ENCODE data around the gene MRO. TPM values are rescaled to one million over a fixed set of nuclear protein-coding genes. Genes with fewer than 3 reads are reported as not detected.

Gene MRO
- total and polyA plus RNA-seq, 10 of the 15 experiments (the other 5 are each of a cell fraction or from before 2014, with no cell fraction given) = 0.11 to 0.18 TPM; not detected in 8

DNA sequence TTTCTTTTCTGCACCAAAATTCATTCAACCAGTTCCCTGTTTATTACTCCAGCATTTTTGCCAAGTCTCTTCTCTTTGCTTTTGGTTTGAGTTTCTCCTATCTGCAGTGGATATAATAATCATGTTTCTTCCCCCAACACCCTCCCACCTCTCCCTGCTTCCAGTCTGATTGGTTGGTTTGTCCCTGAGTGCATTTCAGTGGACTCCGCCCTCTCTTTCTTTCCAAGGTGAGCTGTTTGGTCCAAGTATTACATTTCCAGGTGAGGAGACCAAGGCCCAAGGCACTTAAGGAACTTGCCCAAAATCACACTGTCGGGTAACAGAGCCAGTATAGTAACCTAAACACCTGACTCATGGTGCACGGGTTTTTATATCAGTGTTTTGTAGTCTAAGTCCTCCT, 17.7 kb downstream of the MRO start:
- Histone ChIP-seq H3K9me3 (replicated peaks; ENCODE audit: control insufficient read depth, insufficient read depth, low read length) (no peaks in the 10 kb centered on the region), H3K27me3 (replicated peaks in 1 of 2; ENCODE audit: control insufficient read depth in 2 of 2, insufficient read depth in 2 of 2, low read length in 1 of 2) (no peaks in the 10 kb centered on the region; a peak in 1 of 4 replicates), H3K4me3 (no peak overlapping the region), H3K4me2 (ENCODE audit: control insufficient read depth, insufficient read depth) (no peak overlapping the region), H3K27ac (ENCODE audit: control insufficient read depth, insufficient read depth) (no peak overlapping the region), H3K9ac (ENCODE audit: control insufficient read depth, insufficient read depth, low read length) (no peak overlapping the region), H3K79me2 (ENCODE audit: control insufficient read depth, insufficient read depth, low read length) (no peaks in the 10 kb centered on the region), H3K4me1 (ENCODE audit: control insufficient read depth, insufficient read depth, low read length) (peaks cover 5% of the 10 kb centered on the region), H2AFZ (ENCODE audit: control insufficient read depth, low read depth, low read length) (no peak overlapping the region), H3K36me3 (ENCODE audit: control insufficient read depth in 2 of 2, insufficient read depth in 2 of 2, low read length in 1 of 2) (no peaks in the 10 kb centered on the region), H4K20me1 (ENCODE audit: control insufficient read depth, insufficient read depth) (no peaks in the 10 kb centered on the region)
- 44% methylated on average over 3 of the region's 3 CpGs for WGBS (ENCODE audit: insufficient coverage, insufficient replicate concordance, low lambda C conversion rate, missing lambda C conversion rate)
- CTCF ChIA-PET = no interaction called here
- no peak for ATAC-seq
- intact Hi-C loops (cut with micrococcal nuclease; ENCODE audit: unreplicated experiment) = no loop called here
- DNase-seq (ENCODE audit: low read depth, low spot score) = no peak
- SMC1A ChIA-PET (ENCODE audit: uncharacterized antibody, unreplicated experiment) = no interaction called here
- RAD21 ChIA-PET (ENCODE audit: unreplicated experiment) = no interaction called here
- POLR2A ChIA-PET = no interaction called here
- in situ Hi-C loops (cut with MboI) = no loop called here
- BruUV-seq (replicated peaks) = no TSS peak
- TF ChIP-seq HDAC6 (IDR thresholded peaks at IDR 0.05; ENCODE audit: unreplicated experiment) (no peak), NRF1 (conservative IDR thresholded peaks at IDR 0.05; ENCODE audit: low read depth, low read length) (no peak), BHLHE40 (IDR thresholded peaks at IDR 0.05; ENCODE audit: borderline replicate concordance in 1 of 2, low read depth in 2 of 2, low read length in 1 of 2) (no peak), JUNB (IDR thresholded peaks at IDR 0.05) (no peak), ZSCAN29 (IDR thresholded peaks at IDR 0.05) (no peak), IRF4 (IDR thresholded peaks at IDR 0.05; ENCODE audit: low read depth, low read length) (no peak), JUND (IDR thresholded peaks at IDR 0.05; ENCODE audit: low read depth, low read length) (no peak), TCF12 (IDR thresholded peaks at IDR 0.05; ENCODE audit: low read depth, low read length) (no peak)
- TF ChIP-seq, protein P1, sequence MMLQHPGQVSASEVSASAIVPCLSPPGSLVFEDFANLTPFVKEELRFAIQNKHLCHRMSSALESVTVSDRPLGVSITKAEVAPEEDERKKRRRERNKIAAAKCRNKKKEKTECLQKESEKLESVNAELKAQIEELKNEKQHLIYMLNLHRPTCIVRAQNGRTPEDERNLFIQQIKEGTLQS (IDR thresholded peaks at IDR 0.05; ENCODE audit: borderline replicate concordance, extremely low read depth, low read depth, low read length) = no peak
- TF ChIP-seq, protein P2, sequence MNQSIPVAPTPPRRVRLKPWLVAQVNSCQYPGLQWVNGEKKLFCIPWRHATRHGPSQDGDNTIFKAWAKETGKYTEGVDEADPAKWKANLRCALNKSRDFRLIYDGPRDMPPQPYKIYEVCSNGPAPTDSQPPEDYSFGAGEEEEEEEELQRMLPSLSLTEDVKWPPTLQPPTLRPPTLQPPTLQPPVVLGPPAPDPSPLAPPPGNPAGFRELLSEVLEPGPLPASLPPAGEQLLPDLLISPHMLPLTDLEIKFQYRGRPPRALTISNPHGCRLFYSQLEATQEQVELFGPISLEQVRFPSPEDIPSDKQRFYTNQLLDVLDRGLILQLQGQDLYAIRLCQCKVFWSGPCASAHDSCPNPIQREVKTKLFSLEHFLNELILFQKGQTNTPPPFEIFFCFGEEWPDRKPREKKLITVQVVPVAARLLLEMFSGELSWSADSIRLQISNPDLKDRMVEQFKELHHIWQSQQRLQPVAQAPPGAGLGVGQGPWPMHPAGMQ (IDR thresholded peaks at IDR 0.05; ENCODE audit: borderline replicate concordance) = no peak
- FAIRE-seq = no peak
